Measurements from ENCODE around the gene LAMP1. TPM values are rescaled to one million over a fixed set of nuclear protein-coding genes. Genes with fewer than 3 reads are reported as not detected.

Gene LAMP1
- polyA plus RNA-seq, 1 of the 3 experiments (the other 2 are of a cell fraction), result 261 TPM

DNA sequence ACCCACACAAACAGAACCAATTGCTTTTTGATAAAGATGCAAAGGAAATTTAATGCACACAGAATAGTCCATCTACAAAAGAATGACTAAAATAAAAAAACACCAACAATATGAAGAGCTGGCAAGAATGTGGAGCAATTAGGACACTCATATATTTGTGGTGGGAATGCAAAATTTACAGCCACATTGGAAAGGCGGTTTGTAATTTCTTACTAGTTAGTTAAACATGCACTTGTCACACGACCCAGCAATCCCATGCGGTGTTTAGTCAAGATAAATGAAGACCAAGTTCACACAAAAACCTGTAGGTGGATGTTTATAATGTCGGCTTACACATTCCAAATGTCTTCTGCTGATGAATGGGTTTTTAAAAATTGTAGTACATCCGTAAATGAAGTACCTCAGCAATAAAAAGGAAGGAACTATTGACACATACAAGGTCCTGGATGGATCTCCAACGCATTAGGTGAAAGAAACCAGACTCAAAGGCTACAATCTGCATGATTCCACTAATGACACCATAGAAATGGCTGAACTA is 61.7 kb downstream of the LAMP1 start:
- H4K20me1 ChIP-seq (ENCODE audit: insufficient read depth), result no peaks in the 10 kb centered on the region
- H2AFZ ChIP-seq (ENCODE audit: low read depth), result no peak overlapping the region
- TF ChIP-seq FOXM1 (IDR thresholded peaks at IDR 0.05; ENCODE audit: low read depth) (no peak), FOXJ3 (CRISPR knock-in tag; IDR thresholded peaks at IDR 0.05) (no peak), NRF1 (IDR thresholded peaks at IDR 0.05; ENCODE audit: low read depth, low read length) (no peak), ELF1 (IDR thresholded peaks at IDR 0.05) (no peak), EZH2phosphoT487 (IDR thresholded peaks at IDR 0.05; ENCODE audit: borderline replicate concordance, low read depth) (no peak), TCF12 (IDR thresholded peaks at IDR 0.05) (no peak), TAF1 (IDR thresholded peaks at IDR 0.05; ENCODE audit: borderline replicate concordance, low read depth, low read length) (no peak)
- peaks cover 5% of the 10 kb centered on the region; the same call in 1 of the 2 replicates for H3K79me2 ChIP-seq (ENCODE audit: insufficient read depth)
- H3K4me2 ChIP-seq, result no peak overlapping the region
- no peak overlapping the region for H3K9ac ChIP-seq
- H3K4me3 ChIP-seq (ENCODE audit: low read depth in 2 of 2, low read length in 1 of 2), result no peak overlapping the region
- H3K9me2 ChIP-seq, result no peaks in the 10 kb centered on the region
- H3F3A ChIP-seq (replicated peaks; ENCODE audit: insufficient read depth), result peaks cover 3% of the 10 kb centered on the region
- H3K27me3 ChIP-seq (ENCODE audit: insufficient read depth), result no peaks in the 10 kb centered on the region
- no peak for DNase-seq
- POLR2A ChIA-PET, result no interaction called here
- H3K27ac ChIP-seq (ENCODE audit: low read depth in 2 of 2, low read length in 1 of 2), result no peak overlapping the region
- no peaks in the 10 kb centered on the region for H3K36me3 ChIP-seq (replicated peaks in 1 of 2; ENCODE audit: control insufficient read depth in 1 of 2, insufficient read depth in 2 of 2, low read length in 1 of 2)
- CTCF ChIA-PET, result no interaction called here
- H3K4me1 ChIP-seq (ENCODE audit: control insufficient read depth in 1 of 2, insufficient read depth in 2 of 2, low read depth in 1 of 2, low read length in 1 of 2), result peaks cover 0 to 5% of the 10 kb centered on the region in 2 experiments; a peak in 1 of 4 replicates
- 88% methylated on average over 6 of the region's 6 CpGs for WGBS (ENCODE audit: low lambda C conversion rate)
- H3K9me3 ChIP-seq, result no peaks in the 10 kb centered on the region

GRCh38 chr13:113359571-113359970 is 62.5 kb downstream of the LAMP1 start:
- H3K4me2 ChIP-seq, result no peak overlapping the region
- no peaks in the 10 kb centered on the region for H3K9me3 ChIP-seq
- H3K4me1 ChIP-seq (ENCODE audit: control insufficient read depth in 1 of 2, insufficient read depth in 2 of 2, low read depth in 1 of 2, low read length in 1 of 2), result peaks cover 0 to 5% of the 10 kb centered on the region in 2 experiments; a peak in 1 of 4 replicates
- peaks cover 5% of the 10 kb centered on the region; the same call in 1 of the 2 replicates for H3K79me2 ChIP-seq (ENCODE audit: insufficient read depth)
- no peak overlapping the region for H3K9ac ChIP-seq
- no peaks in the 10 kb centered on the region for H3K9me2 ChIP-seq
- no peaks in the 10 kb centered on the region for H3K36me3 ChIP-seq (replicated peaks in 1 of 2; ENCODE audit: control insufficient read depth in 1 of 2, insufficient read depth in 2 of 2, low read length in 1 of 2)
- ChIA-PET POLR2A (no interaction called here), CTCF (no interaction called here)
- H3K27ac ChIP-seq (ENCODE audit: low read depth in 2 of 2, low read length in 1 of 2), result no peak overlapping the region
- WGBS (ENCODE audit: low lambda C conversion rate), result 88% methylated on average over 11 of the region's 11 CpGs
- H3K27me3 ChIP-seq (ENCODE audit: insufficient read depth), result no peaks in the 10 kb centered on the region
- no peaks in the 10 kb centered on the region for H4K20me1 ChIP-seq (ENCODE audit: insufficient read depth)
- H3F3A ChIP-seq (replicated peaks; ENCODE audit: insufficient read depth), result peaks cover 3% of the 10 kb centered on the region
- TF ChIP-seq POLR2AphosphoS5 (IDR thresholded peaks at IDR 0.05; ENCODE audit: low read depth, low read length), result no peak
- TF ChIP-seq GABPA (IDR thresholded peaks at IDR 0.05; ENCODE audit: low read depth), result no peak
- TF ChIP-seq YY1 (IDR thresholded peaks at IDR 0.05; ENCODE audit: low read depth), result no peak
- TF ChIP-seq RXRA (IDR thresholded peaks at IDR 0.05; ENCODE audit: borderline replicate concordance, low read depth), result no peak
- no peak for TF ChIP-seq TCF12 (IDR thresholded peaks at IDR 0.05)
- no peak for TF ChIP-seq JUND (IDR thresholded peaks at IDR 0.05)
- no peak for TF ChIP-seq MXI1 (IDR thresholded peaks at IDR 0.05; ENCODE audit: low read depth, low read length)
- no peak for TF ChIP-seq TAF1 (IDR thresholded peaks at IDR 0.05; ENCODE audit: borderline replicate concordance, low read depth, low read length)
- TF ChIP-seq RCOR1 (IDR thresholded peaks at IDR 0.05; ENCODE audit: low read length), result no peak
- TF ChIP-seq, protein P1, sequence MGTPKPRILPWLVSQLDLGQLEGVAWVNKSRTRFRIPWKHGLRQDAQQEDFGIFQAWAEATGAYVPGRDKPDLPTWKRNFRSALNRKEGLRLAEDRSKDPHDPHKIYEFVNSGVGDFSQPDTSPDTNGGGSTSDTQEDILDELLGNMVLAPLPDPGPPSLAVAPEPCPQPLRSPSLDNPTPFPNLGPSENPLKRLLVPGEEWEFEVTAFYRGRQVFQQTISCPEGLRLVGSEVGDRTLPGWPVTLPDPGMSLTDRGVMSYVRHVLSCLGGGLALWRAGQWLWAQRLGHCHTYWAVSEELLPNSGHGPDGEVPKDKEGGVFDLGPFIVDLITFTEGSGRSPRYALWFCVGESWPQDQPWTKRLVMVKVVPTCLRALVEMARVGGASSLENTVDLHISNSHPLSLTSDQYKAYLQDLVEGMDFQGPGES (IDR thresholded peaks at IDR 0.05; ENCODE audit: low read depth, low read length), result no peak
- TF ChIP-seq MEF2A (IDR thresholded peaks at IDR 0.05; ENCODE audit: borderline replicate concordance, low read depth), result no peak
- TF ChIP-seq EP300 (IDR thresholded peaks at IDR 0.05; ENCODE audit: borderline replicate concordance in 1 of 2, low read depth in 1 of 2, low read length in 1 of 2), result no peak
- TF ChIP-seq GATA2 (CRISPR knock-in tag; IDR thresholded peaks at IDR 0.05), result no peak
- no peak for TF ChIP-seq CHD2 (IDR thresholded peaks at IDR 0.05; ENCODE audit: low read length, partially characterized antibody)
- TF ChIP-seq FOXJ3 (CRISPR knock-in tag; IDR thresholded peaks at IDR 0.05), result no peak
- no peak for TF ChIP-seq FOXM1 (IDR thresholded peaks at IDR 0.05; ENCODE audit: low read depth)
- H3K4me3 ChIP-seq (ENCODE audit: low read depth in 2 of 2, low read length in 1 of 2), result no peak overlapping the region
- DNase-seq, result no peak
- H2AFZ ChIP-seq (ENCODE audit: low read depth), result no peak overlapping the region
